RKO (cell line): ENCODE results near the gene PARD6G.
"Not testable (repeated sequence)": the region's sequence is repeated elsewhere in the genome, so short reads cannot be mapped to it uniquely, and the experiment has no call there.

Source experiments
- DNase-seq: peaks from one replicate; pipeline ENCODE4 v3.0.0-alpha.2; 2016; ENCODE audit warnings: low spot score

PARD6G gene

GRCh38 chr18:80247393-80247841 lies at the start of gene PARD6G:
Gene PARD6G, minus strand, starts transcription at chr18:80247514. Its CDS starts 166 bp downstream, at chr18:80247348.
- peak; percentile 58 for DNase-seq

GRCh38 chr18:80262241-80263033 lies 15.1 kb upstream of the PARD6G start:
- not testable (repeated sequence) for DNase-seq

GRCh38 chr18:80259610-80260009 lies 12.3 kb upstream of the PARD6G start:
- DNase-seq = no peak

GRCh38 chr18:80258640-80259039 lies 11.3 kb upstream of the PARD6G start:
- DNase-seq = no peak

GRCh38 chr18:80257579-80258543 lies 10.5 kb upstream of the PARD6G start:
- DNase-seq = peak; percentile 81

GRCh38 chr18:80254971-80255500 lies 7.7 kb upstream of the PARD6G start:
- DNase-seq = no peak

GRCh38 chr18:80253871-80254492 lies 6.7 kb upstream of the PARD6G start:
- DNase-seq = no peak

- no peak for DNase-seq
Observed at GRCh38 chr18:80253236-80253635, 5.9 kb upstream of the PARD6G start.

- peak; percentile 27 for DNase-seq
Observed at GRCh38 chr18:80252136-80252535, 4.8 kb upstream of the PARD6G start.

- no peak for DNase-seq
Observed at GRCh38 chr18:80251700-80252099, 4.4 kb upstream of the PARD6G start.

GRCh38 chr18:80250740-80251364 lies 3.5 kb upstream of the PARD6G start:
- DNase-seq = no peak

- no peak for DNase-seq
Observed at GRCh38 chr18:80249217-80250093, 2.1 kb upstream of the PARD6G start.

- no peak for DNase-seq
Observed at GRCh38 chr18:80246445-80247392, 595 bp downstream of the PARD6G start.

GRCh38 chr18:80245781-80246444 lies 1.4 kb downstream of the PARD6G start:
- no peak for DNase-seq

GRCh38 chr18:80244956-80245730 lies 2.2 kb downstream of the PARD6G start:
- no peak for DNase-seq

- no peak for DNase-seq
Observed at GRCh38 chr18:80244167-80244566, 3.1 kb downstream of the PARD6G start.

GRCh38 chr18:80243204-80243603 lies 4.1 kb downstream of the PARD6G start:
- DNase-seq = no peak
